CD4-positive, CD25-positive, alpha-beta regulatory T cell (primary cell): ENCODE data around the gene CNPY4. TPM values are rescaled to one million over a fixed set of nuclear protein-coding genes. Genes with fewer than 3 reads are reported as not detected.

Experiments
- ATAC-seq, 2 donors: fragments of 150-1000 bp; cut with Tn5 transposase; one replicate each; pipeline ENCODE4 v1.10.0; 2021; ENCODE audit warnings: low read depth in 2 of 2, moderate number of reproducible peaks in 2 of 2, moderate library complexity in 1 of 2
- DNase-seq, 3 donors: peaks; one replicate each; pipeline versions ENCODE4 v3.0.0 to v3.0.0-alpha.2; 2012 to 2022; ENCODE audit warnings: mixed read lengths in 1 of 3
- H3K27ac ChIP-seq: one replicate; pipeline ENCODE4 v1.7.0; 2013; ENCODE audit warnings: mild to moderate bottlenecking, low read length; ENCODE audit not compliant: insufficient read depth, poor library complexity, severe bottlenecking
- H3K27me3 ChIP-seq: one replicate; pipeline ENCODE4 v1.7.0; 2013; ENCODE audit warnings: low read length; ENCODE audit not compliant: control insufficient read depth, insufficient read depth
- H3K36me3 ChIP-seq: one replicate; pipeline ENCODE4 v1.7.0; 2013; ENCODE audit warnings: mild to moderate bottlenecking, low read length, moderate library complexity; ENCODE audit not compliant: control insufficient read depth, insufficient read depth
- H3K4me1 ChIP-seq: 2 replicates; pipeline ENCODE4 v1.7.0; 2013; ENCODE audit warnings: mild to moderate bottlenecking, low read length; ENCODE audit not compliant: insufficient read depth, control insufficient read depth, poor library complexity, severe bottlenecking
- H3K4me3 ChIP-seq: one replicate; pipeline ENCODE4 v1.7.0; 2013; ENCODE audit warnings: low read depth, mild to moderate bottlenecking, low read length, moderate library complexity
- H3K9me3 ChIP-seq, 2 experiments: 1 replicate in 1 of 2; 2 replicates in 1 of 2; pipeline ENCODE4 v1.7.0; 2013; ENCODE audit warnings: low read length in 2 of 2, mild to moderate bottlenecking in 1 of 2, moderate library complexity in 1 of 2; ENCODE audit not compliant: control insufficient read depth in 2 of 2
- H3K27ac Mint-ChIP-seq, 3 donors: one replicate each; pipeline ENCODE4 v1.8.0; 2020 to 2022; ENCODE audit warnings: mild to moderate bottlenecking in 3 of 3, mixed read lengths in 3 of 3, moderate library complexity in 2 of 3
- H3K27me3 Mint-ChIP-seq: one replicate; pipeline ENCODE4 v1.8.0; 2022; ENCODE audit warnings: mild to moderate bottlenecking, mixed read lengths
- H3K36me3 Mint-ChIP-seq: one replicate; pipeline ENCODE4 v1.8.0; 2020; ENCODE audit warnings: mixed read lengths
- H3K4me1 Mint-ChIP-seq, 4 donors: one replicate each; pipeline ENCODE4 v1.8.0; 2020 to 2022; ENCODE audit warnings: mixed read lengths in 4 of 4, mild to moderate bottlenecking in 1 of 4
- H3K4me3 Mint-ChIP-seq, 4 donors: one replicate each; pipeline ENCODE4 v1.8.0; 2020 to 2022; ENCODE audit warnings: mild to moderate bottlenecking in 4 of 4, mixed read lengths in 4 of 4, moderate library complexity in 3 of 4
- H3K9me3 Mint-ChIP-seq, 7 donors: one replicate each; pipeline ENCODE4 v1.8.0; 2020 to 2022; ENCODE audit warnings: mixed read lengths in 7 of 7, mild to moderate bottlenecking in 3 of 7, moderate library complexity in 2 of 7
- polyA plus RNA-seq, 4 donors: library from polyadenylated mRNA; unstranded; fragments of 300-500 nt; fragmentation: Illumina TruSeq; gene quantifications; one replicate each; pipeline ENCODE4 v1.2.3, GENCODE V29; 2021
- total RNA-seq: library from RNA; stranded (reverse); gene quantifications from one replicate; pipeline ENCODE4 v1.2.3, GENCODE V29; 2022

Gene CNPY4
- total and polyA plus RNA-seq, 5 donors from 2014 or later, result 14.1 to 20.7 (median 19.8) TPM

DNA sequence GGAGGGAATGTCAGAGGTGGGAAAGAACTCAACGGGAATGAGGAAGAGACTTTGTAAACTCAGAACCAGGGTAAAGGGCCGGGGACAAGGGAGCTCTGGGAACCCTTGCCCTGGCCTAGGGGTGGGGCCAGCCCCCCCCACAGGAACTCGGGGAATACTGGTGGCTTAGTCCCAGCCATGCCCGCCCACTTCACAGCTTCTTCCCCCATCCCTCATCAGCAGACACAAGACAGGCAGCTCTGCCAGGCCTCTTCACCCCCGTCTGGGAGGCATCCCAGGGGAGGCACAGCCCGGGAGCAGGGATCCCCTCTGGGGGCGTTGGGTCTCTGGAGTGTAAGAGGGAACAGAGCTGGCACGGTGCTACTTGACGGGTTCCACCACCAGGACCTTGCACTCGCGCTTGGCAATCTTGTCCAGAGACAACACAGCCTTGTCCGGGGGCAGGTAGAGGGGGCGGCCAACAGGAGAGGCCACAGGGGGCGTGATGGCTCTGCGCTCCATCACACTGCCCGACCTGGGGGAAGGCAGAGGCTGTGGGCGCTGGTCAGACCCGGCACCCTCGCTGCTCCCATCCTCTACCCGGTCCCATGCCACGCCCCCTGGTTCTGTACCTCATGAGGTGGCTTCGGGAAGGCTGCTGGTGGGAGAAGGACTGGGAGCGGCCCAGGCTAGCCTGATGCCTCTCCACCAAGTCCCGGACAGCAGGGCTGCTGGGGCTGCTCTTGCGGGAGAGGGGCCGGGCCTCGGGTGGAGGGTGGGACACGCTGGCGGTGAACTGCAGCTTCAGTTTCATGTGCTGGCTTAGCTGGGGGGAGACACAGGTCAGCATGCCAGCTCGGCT lies 35.4 kb downstream of the CNPY4 start:
- Mint-ChIP-seq H3K4me1 (peaks cover 7 to 84% (median 38%) of the 10 kb centered on the region in 4 donors), H3K27me3 (peaks cover 4% of the 10 kb centered on the region), H3K4me3 (peak overlapping the region in 2 of 4 donors; percentile 24 to 98), H3K36me3 (peaks cover 21% of the 10 kb centered on the region), H3K9me3 (no peaks in the 10 kb centered on the region), H3K27ac (peak overlapping the region in 1 of 3 donors; percentile 12)
- no peaks in the 10 kb centered on the region for H3K9me3 ChIP-seq
- ATAC-seq (no peak), DNase-seq (no peak)
- peaks cover 43% of the 10 kb centered on the region for H3K36me3 ChIP-seq
- no peaks in the 10 kb centered on the region for H3K27me3 ChIP-seq
- H3K4me1 ChIP-seq, result peaks cover 49% of the 10 kb centered on the region
- H3K4me3 ChIP-seq, result no peak overlapping the region
- no peak overlapping the region for H3K27ac ChIP-seq

DNA sequence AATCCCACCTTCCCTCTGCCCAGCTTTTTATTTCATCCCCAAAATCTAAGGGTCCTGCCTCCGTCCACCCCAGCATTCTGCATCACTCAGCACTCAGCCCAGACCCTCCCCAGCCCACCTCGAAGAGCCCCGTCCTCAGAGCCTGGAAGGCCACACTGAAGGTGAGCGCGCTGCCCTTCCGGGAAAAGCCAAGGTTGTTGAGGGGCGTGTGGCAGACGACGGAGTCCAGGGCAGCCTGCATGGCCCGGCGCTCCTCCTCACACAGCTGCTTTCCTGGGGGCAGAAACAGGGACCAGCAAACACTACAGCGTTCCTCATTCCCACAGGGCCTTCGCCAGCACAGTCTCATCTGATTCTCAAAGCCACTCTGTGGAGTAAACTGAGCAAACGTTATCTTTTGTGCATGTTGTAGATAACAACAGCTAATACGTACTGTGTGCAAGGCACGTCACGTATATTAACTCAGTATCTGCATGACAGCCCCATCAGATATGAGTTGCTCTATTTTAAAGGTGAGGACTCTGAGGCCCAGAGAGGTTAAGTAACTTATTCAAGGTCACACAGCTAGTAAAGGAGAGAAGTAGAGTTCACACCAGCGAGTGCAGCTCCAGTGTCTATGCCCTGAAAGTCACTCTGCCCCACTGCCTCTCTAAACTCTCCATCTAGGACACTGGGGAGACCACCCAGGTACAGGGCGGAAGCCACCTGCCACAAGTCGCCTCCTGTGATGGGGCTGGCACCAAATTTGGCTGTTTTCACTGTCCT lies 36.3 kb downstream of the CNPY4 start:
- Mint-ChIP-seq H3K4me1 (peaks cover 0 to 84% (median 34%) of the 10 kb centered on the region in 4 donors), H3K4me3 (peak overlapping the region; percentile 57 to 98 (median 78)), H3K9me3 (no peaks in the 10 kb centered on the region), H3K27ac (peak overlapping the region in 2 of 3 donors; percentile 63 to 64), H3K36me3 (peaks cover 15% of the 10 kb centered on the region), H3K27me3 (peaks cover 4% of the 10 kb centered on the region)
- peaks cover 43% of the 10 kb centered on the region for H3K36me3 ChIP-seq
- no peaks in the 10 kb centered on the region for H3K9me3 ChIP-seq
- H3K27me3 ChIP-seq, result no peaks in the 10 kb centered on the region
- no peak overlapping the region for H3K4me3 ChIP-seq
- H3K27ac ChIP-seq, result peak overlapping the region; percentile 85
- DNase-seq, result no peak
- H3K4me1 ChIP-seq, result peaks cover 41% of the 10 kb centered on the region
- ATAC-seq, result no peak

DNA sequence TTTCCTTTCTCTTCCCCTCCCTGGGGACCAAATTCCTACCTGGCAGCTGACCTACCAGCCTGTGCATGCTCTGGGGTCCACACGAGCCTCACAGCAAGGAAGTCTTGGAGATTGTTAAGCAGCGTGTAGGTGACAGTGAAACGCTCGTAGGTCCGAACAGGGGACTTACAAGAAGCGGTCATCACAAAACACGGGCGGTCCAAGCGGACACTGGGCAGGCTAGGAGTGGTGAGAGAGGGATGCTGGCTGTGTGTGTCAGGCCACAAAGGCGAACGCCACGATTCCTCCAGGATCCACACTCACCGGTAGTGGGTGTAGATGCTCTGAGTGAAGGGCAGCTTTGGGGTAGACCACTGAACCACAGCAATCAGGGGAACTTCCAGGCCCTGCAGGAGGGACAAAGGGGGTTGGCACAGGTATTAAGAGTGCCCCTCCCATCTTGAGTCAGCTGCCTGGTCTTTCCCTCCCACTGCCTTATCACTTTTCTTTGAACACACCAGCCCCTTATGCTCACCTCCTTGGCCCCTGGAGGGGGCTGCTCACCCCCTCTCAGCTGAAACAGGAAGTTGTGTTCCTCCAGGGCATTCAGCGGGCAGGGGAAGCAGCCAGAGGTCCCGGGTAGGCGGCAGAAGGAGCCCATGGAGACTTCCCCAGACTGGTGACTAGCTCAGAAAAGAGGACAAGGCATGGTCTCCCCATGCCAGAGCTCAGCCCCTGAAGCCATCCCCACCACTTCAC lies 37.1 kb downstream of the CNPY4 start:
- peaks cover 0 to 81% (median 36%) of the 10 kb centered on the region in 4 donors for H3K4me1 Mint-ChIP-seq
- peaks cover 4% of the 10 kb centered on the region for H3K27me3 Mint-ChIP-seq
- Histone ChIP-seq H3K27ac (peak overlapping the region; percentile 85), H3K36me3 (peaks cover 43% of the 10 kb centered on the region), H3K9me3 (no peaks in the 10 kb centered on the region), H3K4me3 (no peak overlapping the region), H3K4me1 (peaks cover 41% of the 10 kb centered on the region), H3K27me3 (no peaks in the 10 kb centered on the region)
- DNase-seq (no peak), ATAC-seq (no peak)
- peak overlapping the region; percentile 89 to 98 (median 92) for H3K4me3 Mint-ChIP-seq
- peak overlapping the region; percentile 84 to 96 (median 85) for H3K27ac Mint-ChIP-seq
- peaks cover 15% of the 10 kb centered on the region for H3K36me3 Mint-ChIP-seq
- no peaks in the 10 kb centered on the region for H3K9me3 Mint-ChIP-seq

DNA sequence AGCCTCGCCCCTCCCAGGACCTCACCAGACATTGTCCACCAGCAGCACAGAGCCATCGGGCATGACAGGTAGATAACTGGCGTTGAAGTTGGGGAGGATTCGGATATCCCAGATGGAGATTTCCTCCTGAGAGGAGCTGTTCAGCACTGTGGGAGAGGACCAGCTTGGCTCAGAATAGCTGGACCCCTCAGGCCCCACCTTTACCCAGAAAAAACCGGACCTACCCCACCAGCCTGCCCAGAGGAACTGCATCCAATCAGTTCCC lies 37.6 kb downstream of the CNPY4 start:
- H3K36me3 ChIP-seq, result peaks cover 43% of the 10 kb centered on the region
- Mint-ChIP-seq H3K36me3 (peaks cover 15% of the 10 kb centered on the region), H3K4me1 (peaks cover 0 to 80% (median 37%) of the 10 kb centered on the region in 4 donors), H3K27me3 (peaks cover 4% of the 10 kb centered on the region), H3K4me3 (peak overlapping the region; percentile 89 to 98 (median 92)), H3K27ac (peak overlapping the region; percentile 84 to 96 (median 85)), H3K9me3 (no peaks in the 10 kb centered on the region)
- H3K4me1 ChIP-seq, result peaks cover 41% of the 10 kb centered on the region
- no peak overlapping the region for H3K4me3 ChIP-seq
- no peaks in the 10 kb centered on the region for H3K9me3 ChIP-seq
- ATAC-seq (no peak), DNase-seq (no peak)
- peak overlapping the region; percentile 85 for H3K27ac ChIP-seq
- no peaks in the 10 kb centered on the region for H3K27me3 ChIP-seq

DNA sequence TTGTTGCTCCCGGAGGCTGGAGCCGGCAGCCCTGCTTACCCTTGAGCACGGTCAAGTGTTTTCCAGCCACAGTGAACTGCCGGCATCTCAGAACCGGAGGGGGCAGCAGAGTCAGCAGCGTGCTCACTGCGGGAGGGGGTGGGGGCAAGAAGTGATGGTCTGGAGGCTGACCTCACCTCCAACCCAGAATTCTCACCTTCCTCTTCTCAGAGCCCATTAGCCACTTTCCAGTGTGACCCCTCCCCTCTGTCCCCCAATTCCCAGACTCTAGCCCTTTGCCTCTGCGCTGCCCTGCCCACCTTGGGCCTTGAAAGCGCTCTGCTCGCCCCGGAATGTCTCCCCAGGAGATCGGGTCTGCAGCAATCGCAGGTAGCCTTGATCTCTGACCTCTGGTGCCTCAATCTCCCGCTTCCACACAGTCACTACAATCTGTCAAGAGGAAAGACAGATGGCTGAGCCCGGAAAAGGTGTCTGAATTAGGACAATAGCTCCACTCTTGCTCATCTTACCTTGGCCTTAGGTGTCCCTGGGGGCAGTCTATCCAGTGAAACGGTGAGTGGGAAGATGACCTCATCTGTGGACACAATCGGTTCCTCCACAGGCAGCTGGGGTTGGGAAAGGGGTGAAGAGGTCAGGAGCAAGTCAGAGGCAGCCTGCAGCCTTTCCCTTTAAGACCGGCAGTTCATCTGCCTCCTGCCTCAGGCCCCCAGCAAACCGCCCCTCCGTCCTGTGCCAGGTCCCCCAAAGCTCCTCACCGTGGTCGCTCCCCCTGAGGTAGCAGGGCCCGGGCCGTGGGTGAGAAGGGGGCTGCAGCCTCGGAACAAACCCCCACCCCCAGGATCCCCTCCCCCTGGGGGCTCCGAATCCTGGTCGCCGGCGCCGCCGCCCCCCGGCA lies 38.1 kb downstream of the CNPY4 start:
- H3K4me1 Mint-ChIP-seq, result peaks cover 0 to 80% (median 33%) of the 10 kb centered on the region in 4 donors
- no peaks in the 10 kb centered on the region for H3K27me3 ChIP-seq
- no peaks in the 10 kb centered on the region for H3K9me3 Mint-ChIP-seq
- H3K4me1 ChIP-seq, result peaks cover 42% of the 10 kb centered on the region
- peaks cover 4% of the 10 kb centered on the region for H3K27me3 Mint-ChIP-seq
- H3K4me3 ChIP-seq, result peak overlapping the region; percentile 84
- ATAC-seq (no peak), DNase-seq (no peak)
- peaks cover 9% of the 10 kb centered on the region for H3K36me3 Mint-ChIP-seq
- H3K4me3 Mint-ChIP-seq, result peak overlapping the region; percentile 89 to 98 (median 92)
- H3K9me3 ChIP-seq, result no peaks in the 10 kb centered on the region
- H3K27ac Mint-ChIP-seq, result peak overlapping the region; percentile 86 to 96 (median 89)
- H3K27ac ChIP-seq, result peak overlapping the region; percentile 85
- peaks cover 41% of the 10 kb centered on the region for H3K36me3 ChIP-seq

DNA sequence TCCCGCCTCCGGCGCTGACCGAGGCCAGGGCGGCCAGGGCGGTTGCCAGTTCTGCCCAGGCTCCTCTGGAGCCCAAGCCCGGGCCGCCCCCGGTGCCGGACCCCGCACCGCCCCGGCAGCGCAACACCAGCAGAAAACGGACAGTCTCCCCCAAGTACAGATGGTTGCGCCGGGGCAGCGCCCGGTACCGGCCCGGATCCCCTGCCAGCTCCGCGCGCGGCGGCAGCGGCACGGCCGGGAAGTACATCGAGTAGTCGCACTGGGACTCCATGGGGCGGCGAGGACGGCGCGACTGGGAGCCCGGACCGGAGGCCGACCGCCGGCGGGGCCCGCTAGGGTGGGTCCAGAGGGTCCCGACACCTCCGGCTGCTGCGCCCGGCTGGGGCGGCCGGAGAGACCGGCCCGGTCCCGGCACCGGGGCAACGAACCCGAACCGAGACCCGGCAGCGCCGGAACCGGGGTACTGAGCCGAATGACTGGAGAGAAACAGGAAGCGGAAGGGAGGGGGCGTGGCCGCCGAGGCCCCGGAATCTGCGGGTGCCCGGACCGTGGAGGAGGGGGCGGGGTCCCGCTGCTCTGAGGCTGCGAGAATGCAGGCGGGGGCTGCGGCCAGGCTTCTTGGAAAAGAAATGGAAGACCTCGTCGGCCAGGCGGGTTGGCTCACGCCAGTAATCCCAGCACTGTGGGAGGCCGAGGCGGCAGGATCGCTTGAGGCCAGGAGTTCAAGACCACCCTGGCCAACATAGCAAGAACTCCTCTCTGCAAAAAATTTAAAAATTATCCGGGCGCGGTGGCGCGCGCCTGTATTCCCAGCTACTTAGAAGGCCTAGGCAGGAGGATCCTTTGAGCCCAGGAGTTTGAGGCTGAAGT lies 39.0 kb downstream of the CNPY4 start, which contains the start of gene TRAPPC14:
TRAPPC14 (minus strand) TSS at position 495 of the 870 bp plus-strand sequence; CDS start at position 271, 224 bp downstream.
- Histone ChIP-seq H3K4me1 (peaks cover 50% of the 10 kb centered on the region), H3K4me3 (peak within 1 kb of the TSS; percentile 84), H3K36me3 (peaks cover 34% of the 10 kb centered on the region), H3K27ac (peak within 1 kb of the TSS; percentile 85), H3K27me3 (no peaks in the 10 kb centered on the region), H3K9me3 (no peaks in the 10 kb centered on the region)
- peak within 1 kb of the TSS; percentile 91 to 98 (median 92) for H3K4me3 Mint-ChIP-seq
- ATAC-seq, result peak; percentile 87
- peak within 1 kb of the TSS; percentile 88 to 96 (median 89) for H3K27ac Mint-ChIP-seq
- peak; percentile 88 to 92 (median 89) for DNase-seq
- H3K4me1 Mint-ChIP-seq, result peaks cover 5 to 82% (median 37%) of the 10 kb centered on the region in 4 donors
- peaks cover 8% of the 10 kb centered on the region for H3K36me3 Mint-ChIP-seq
- peaks cover 4% of the 10 kb centered on the region for H3K27me3 Mint-ChIP-seq
- no peaks in the 10 kb centered on the region for H3K9me3 Mint-ChIP-seq
